ENCODE measurements around the gene FAM83C.
"Not testable (repeated sequence)": the region's sequence is repeated elsewhere in the genome, so short reads cannot be mapped to it uniquely, and the experiment has no call there.

Gene FAM83C

GRCh38 chr20:35263532-35264341, 28.5 kb downstream of the FAM83C start:
- no peak for DNase-seq (ENCODE audit: low spot score)

DNA sequence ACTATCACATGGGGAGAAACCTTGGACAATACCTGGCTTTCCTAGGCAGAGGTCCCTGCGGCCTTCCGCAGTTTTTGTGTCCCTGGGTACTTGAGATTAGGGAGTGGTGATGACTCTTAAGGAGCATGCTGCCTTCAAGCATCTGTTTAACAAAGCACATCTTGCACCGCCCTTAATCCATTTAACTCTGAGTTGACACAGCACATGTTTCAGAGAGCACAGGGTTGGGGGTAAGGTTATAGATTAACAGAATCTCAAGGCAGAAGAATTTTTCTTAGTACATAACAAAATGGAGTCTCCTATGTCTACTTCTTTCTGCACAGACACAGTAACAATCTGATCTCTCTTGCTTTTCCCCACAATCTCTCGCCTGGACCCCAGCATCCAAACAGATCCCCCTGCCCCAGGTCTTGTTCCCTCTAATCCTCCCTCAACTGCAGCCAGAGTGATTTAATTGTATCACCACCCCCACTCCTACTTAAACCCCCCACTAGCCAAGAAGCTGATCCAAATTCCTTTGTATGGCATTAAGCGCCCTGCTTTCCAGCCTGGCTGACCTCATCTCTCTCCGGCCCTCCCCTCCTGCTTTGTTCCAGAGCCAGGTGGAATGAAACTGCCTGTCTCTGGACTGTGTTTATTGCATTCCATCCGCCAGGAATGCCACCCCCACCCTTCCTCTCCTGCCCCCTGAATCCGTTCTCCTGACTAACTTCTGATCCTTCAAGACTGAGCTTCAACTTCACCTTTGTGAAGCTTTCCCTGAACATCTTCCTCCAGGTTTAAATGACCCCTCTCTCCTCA, 29.3 kb downstream of the FAM83C start:
- peak; percentile 65 for DNase-seq (ENCODE audit: low spot score)

DNA sequence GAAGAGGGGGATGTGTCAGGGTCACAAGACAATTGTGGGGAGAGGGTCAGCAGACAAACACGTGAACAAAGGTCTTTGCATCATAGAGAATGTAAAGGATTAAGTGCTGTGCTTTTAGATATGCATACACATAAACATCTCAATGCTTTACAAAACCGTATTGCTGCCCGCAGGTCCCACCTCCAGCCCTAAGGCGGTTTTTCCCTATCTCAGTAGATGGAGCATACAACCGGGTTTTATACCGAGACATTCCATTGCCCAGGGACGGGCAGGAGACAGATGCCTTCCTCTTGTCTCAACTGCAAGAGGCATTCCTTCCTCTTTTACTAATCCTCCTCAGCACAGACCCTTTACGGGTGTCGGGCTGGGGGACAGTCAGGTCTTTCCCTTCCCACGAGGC, 29.9 kb downstream of the FAM83C start:
- DNase-seq (ENCODE audit: low spot score) = not testable (repeated sequence)

DNA sequence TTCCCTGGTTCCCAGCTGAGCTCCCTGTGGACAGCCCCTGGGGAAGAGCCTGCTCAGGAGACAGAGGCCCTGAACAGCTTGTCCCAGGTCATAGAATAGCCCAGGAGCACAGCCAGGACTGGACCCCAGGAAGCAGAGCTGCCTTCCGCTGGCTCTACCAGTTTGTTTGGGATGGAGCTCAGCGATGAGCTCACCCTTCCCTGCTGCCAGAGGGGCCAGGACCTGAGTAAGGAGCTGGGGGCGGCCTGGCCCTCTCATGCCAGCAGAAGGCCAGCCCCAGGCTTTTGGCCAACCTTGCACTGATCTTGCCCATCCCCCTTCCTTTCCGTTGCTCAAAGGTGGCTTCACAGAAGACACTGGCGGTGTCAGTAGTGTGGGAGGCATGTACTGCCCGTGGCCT, 31.8 kb downstream of the FAM83C start:
- DNase-seq (ENCODE audit: low spot score) = no peak

- no peak for DNase-seq (ENCODE audit: low spot score)
Observed at GRCh38 chr20:35257175-35257909, 34.9 kb downstream of the FAM83C start.

DNA sequence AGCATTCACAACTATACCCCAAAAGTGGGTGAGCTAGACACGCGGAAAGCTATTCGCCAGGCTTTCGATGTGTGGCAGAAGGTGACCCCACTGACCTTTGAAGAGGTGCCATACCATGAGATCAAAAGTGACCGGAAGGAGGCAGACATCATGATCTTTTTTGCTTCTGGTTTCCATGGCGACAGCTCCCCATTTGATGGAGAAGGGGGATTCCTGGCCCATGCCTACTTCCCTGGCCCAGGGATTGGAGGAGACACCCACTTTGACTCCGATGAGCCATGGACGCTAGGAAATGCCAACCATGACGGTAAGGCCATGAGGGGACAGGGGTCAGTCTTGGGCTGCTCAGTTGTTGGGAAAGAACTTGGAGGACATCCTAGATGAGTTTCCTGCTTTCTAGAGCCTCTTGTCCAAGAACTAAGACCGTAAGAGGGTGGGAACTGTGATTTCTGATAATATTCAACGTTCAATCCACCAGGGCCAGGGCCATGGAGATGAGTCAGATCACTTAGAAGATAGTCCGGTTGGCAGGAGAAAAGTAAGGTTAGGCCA, 37.7 kb downstream of the FAM83C start:
- no peak for DNase-seq (ENCODE audit: low spot score)

DNA sequence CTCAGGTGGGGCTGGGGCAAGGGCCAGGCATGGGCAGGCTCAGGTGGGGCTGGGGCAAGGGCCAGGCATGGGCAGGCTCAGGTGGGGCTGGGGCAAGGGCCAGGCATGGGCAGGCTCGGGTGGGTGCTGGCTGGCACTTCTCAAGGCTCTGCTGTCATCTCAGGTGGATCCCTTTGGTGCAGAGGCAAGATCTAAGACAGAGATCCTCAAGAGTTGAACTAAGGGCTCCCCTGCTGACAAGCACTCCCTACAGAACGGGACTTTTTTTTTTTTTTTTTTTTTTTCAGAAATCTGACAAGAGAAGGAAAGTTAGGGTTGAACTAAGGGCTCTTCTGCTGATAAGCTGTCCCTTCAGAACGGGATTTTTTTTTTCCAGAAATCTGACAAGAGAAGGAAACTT, 39.2 kb downstream of the FAM83C start:
- DNase-seq (ENCODE audit: low spot score) = no peak

GRCh38 chr20:35252598-35252997, 39.6 kb downstream of the FAM83C start:
- not testable (repeated sequence) for DNase-seq (ENCODE audit: low spot score)

DNA sequence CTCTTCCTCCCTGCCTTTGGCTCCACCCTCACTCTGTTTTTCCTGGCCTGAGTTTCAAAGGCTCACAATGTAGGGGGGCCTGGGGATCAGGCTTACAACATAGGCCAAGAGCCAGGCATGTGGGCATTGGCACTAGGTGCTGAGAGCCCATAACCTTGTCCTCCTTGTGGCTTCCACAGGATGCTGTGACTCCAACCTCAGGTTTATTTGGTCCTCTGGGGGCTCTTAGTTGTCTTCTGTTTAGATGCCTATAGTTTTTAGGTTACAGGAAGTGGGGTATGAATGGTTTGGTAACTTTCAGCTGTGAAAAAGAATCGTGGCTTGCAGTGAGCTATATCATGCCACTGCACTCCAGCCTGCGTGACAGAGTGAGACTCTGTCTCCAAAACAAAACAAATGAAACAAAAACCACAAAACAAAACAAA, 40.2 kb downstream of the FAM83C start:
- no peak for DNase-seq (ENCODE audit: low spot score)

- DNase-seq (ENCODE audit: low spot score) = no peak
Observed at GRCh38 chr20:35251613-35251940, 40.6 kb downstream of the FAM83C start.

DNA sequence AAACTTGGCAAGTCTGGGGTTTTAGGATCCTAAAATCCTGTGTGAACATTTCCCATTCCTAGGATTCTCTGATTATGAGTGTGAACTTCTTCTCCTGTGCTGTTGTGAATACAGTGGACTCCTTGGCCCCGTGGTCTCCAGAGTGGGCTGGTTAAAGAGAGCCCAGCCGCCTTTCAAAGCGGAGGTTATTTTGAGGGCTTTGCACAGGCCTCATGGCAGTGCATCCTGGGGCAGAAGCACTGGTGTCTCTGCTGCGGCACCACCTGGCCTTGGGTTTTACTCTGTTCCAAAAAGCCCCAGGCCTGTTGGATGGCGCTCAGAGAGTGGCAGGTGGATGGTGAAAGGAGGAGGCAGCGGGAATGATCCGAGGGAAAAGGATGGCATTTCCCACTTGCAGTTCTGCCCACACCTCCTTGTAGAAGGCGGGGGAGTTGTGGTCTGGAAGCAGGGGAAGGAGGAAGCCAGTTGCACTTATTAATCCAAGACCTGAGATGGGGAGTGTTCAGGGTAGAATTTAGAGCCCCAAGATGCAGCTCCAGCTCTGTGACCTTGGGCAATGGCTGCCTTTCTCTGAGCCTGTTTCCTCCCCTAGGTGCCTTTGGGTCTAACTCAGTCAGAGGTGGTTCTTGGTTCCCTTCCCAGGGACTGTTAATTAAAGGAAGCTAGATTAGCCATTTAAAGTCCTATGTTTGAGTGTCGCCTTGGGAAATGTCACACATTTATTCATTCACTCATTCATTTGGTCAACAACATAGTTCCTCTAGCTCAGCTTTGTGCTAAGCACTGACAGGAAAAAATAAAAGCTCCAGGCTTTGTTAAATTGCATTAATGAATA, 43.4 kb downstream of the FAM83C start:
- DNase-seq (ENCODE audit: low spot score) = no peak

DNA sequence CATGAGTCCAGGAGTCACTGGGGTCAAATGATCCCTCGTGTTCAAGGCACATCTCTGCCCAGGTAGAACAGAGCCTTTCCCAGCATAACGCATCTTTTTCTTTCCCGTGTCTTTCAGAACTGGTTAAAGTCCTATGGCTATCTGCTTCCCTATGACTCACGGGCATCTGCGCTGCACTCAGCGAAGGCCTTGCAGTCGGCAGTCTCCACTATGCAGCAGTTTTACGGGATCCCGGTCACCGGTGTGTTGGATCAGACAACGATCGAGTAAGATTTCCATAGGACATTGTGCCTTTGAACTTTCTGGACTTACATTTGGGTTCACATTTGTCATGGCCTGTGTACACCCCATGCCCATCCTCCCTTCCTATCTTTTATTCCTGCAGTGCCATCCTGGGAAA, 45.5 kb downstream of the FAM83C start:
- no peak for DNase-seq (ENCODE audit: low spot score)

DNA sequence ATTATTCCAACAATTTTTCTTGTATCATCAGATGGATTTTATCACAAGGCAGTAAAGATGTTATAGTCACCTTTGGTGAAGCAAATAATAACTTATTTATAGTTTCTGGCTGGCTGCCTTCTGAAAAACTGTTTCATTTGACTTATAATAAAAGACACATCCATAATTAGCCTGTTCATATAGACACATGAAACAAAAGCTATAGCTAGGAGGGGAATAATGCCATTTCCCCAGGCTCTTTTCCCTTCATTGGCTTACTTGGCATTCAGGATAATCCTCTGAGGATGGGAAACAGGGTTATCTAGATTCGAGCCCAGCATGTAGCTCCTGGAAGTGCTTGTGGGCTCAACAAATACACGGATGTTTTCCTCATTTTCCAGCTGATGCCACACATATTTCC, 48.2 kb downstream of the FAM83C start:
- no peak for DNase-seq (ENCODE audit: low spot score)

GRCh38 chr20:35243317-35243716, 48.9 kb downstream of the FAM83C start:
- DNase-seq (ENCODE audit: low spot score) = no peak

DNA sequence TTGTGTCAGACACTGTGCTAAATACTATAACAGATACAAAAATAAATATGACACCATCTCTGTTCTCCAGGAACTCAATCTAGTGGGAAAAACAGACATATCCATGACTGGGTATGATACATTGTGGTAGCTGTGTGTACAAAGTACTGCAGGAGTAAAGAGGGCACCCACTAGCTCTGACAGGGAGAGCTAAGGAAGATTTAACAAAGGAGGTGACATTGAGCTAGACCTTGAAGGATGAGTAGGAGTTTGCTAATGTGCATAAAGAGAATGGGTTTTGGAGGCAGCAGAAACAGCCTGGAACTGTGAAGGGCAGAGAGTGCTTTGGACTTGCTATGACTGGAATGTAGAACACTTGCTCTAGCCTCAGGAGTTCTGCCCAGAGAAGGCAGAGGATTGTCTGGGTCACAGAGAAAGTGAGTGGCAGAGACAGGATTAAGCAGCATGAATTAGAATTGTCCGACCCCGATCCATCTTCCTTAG, 51.4 kb downstream of the FAM83C start:
- DNase-seq (ENCODE audit: low spot score) = no peak

DNA sequence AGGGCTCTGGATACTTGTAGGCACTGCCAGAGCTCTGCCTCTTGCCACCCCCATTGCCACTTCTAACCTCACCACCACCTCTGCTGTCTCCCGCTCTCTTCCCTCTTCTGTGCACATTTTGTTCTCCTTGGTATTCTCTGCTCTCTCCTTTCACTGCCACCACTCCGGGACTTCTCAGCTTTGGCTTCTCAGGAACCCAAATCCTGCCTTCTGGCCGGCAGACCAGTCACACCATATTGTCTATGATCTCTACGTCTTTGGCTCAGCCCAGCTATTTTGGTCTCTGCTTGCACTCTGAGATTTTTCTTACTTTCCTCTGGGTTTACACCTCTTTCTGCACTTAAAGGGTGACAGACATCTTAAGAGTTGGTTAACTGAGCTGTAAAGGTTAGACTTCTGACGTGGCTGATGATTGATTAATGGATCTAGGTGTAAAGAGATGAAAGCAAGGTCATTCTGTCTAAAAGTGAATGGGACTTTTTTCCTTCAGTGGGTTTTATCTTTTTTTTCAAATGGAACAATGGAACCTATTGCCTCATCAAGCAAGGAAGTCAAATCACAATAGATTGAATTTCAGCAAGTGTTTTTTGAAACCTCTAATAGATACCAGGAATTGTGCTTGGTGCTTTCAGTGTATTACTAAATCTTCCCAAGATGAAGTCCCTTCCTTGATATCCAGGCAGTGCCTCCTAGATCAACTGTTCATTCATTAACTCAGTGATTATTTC, 52.0 kb downstream of the FAM83C start:
- DNase-seq (ENCODE audit: low spot score) = no peak

GRCh38 chr20:35238735-35239134, 53.5 kb downstream of the FAM83C start:
- DNase-seq (ENCODE audit: low spot score) = no peak

GRCh38 chr20:35238170-35238569, 54.1 kb downstream of the FAM83C start:
- DNase-seq (ENCODE audit: low spot score) = no peak

DNA sequence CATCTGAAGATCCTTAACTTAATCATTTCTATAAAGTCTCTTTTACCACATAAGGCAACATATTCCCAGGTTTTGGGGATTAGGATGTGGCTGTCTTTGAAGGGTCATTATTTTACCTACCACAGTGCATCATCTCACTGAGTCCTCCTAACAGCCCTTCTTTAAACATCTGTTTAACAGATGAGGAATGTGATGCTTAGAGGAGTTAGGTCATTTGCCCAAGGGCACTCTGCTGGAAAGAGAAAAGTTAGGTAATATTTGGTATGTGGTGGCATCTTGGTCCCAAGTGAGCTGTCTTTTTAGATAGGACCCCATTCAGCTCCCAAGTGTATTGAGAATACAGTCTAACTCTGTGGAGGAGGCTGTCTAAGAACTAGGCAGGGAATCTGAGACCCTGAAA, 54.7 kb downstream of the FAM83C start:
- no peak for DNase-seq (ENCODE audit: low spot score)

GRCh38 chr20:35235881-35236280, 56.3 kb downstream of the FAM83C start:
- no peak for DNase-seq (ENCODE audit: low spot score)
